Tibial nerve (tissue), 4 donors: ENCODE results near the gene RP9. TPM values are rescaled to one million over a fixed set of nuclear protein-coding genes. Genes with fewer than 3 reads are reported as not detected.

Experiments
- DNase-seq, 2 donors: peaks; one replicate each; pipeline ENCODE4 v3.0.0-alpha.2; 2019; ENCODE audit warnings: low spot score in 2 of 2
- H3K27ac ChIP-seq, 4 donors: fragments of 200-600 bp; sonication (generic) in 3 of 4; one replicate each; pipeline ENCODE4 v1.5.1; 2017 to 2019; ENCODE audit warnings: mild to moderate bottlenecking in 1 of 4
- H3K27me3 ChIP-seq, 2 donors: fragments of 200-600 bp; sonication (generic) in 1 of 2; one replicate each; pipeline versions ENCODE4 v1.5.1 to v1.6.0; 2017 to 2019
- H3K36me3 ChIP-seq, 3 donors: fragments of 200-600 bp; sonication (generic); one replicate each; pipeline ENCODE4 v1.5.1; 2018 to 2019
- H3K4me1 ChIP-seq, 4 donors: fragments of 200-600 bp; sonication (generic) in 3 of 4; one replicate each; pipeline ENCODE4 v1.5.1; 2017 to 2019
- H3K4me3 ChIP-seq, 4 donors: fragments of 200-600 bp; sonication (generic) in 3 of 4; one replicate each; pipeline ENCODE4 v1.5.1; 2017 to 2019; ENCODE audit warnings: mild to moderate bottlenecking in 1 of 4, moderate library complexity in 1 of 4
- H3K9me3 ChIP-seq, 4 donors: fragments of 200-600 bp; sonication (generic) in 3 of 4; one replicate each; pipeline ENCODE4 v1.5.1; 2017 to 2019
- CTCF ChIP-seq, 5 experiments: fragments of 200-600 bp in 3 of 5; fragments of 450-650 bp in 2 of 5; sonication (generic) in 3 of 5; IDR thresholded peaks; one replicate each; pipeline ENCODE4 v1.5.1; 2016 to 2019; ENCODE audit warnings: antibody characterized with exemption in 5 of 5, mild to moderate bottlenecking in 3 of 5, moderate library complexity in 2 of 5
- EP300 ChIP-seq, 2 donors: sonication (generic); formaldehyde crosslinking; IDR thresholded peaks; one replicate each; pipeline ENCODE4 v1.6.1; 2017; ENCODE audit warnings: antibody characterized with exemption in 2 of 2, mild to moderate bottlenecking in 1 of 2
- POLR2A ChIP-seq, 2 donors: fragments of 450-650 bp; IDR thresholded peaks; one replicate each; pipeline ENCODE4 v1.6.1; 2017; ENCODE audit warnings: antibody characterized with exemption in 2 of 2, mild to moderate bottlenecking in 2 of 2, moderate library complexity in 2 of 2
- WGBS, 2 donors: methylation state at CpG; one replicate each; pipeline ENCODE4 v1.1.5; 2018; 5-methylcytosine and 5-hydroxymethylcytosine counted together
- total RNA-seq, 4 donors: library from RNA; depleted of rRNA; stranded (reverse); fragments of >200 nt; gene quantifications; one replicate each; pipeline ENCODE4 v1.1.0, GENCODE V29; 2016

Gene RP9
- total RNA-seq, 4 donors from 2014 or later = 7.5 to 22.9 (median 16.9) TPM

GRCh38 chr7:33109758-33110238 lies 594 bp upstream of the RP9 start:
- Histone ChIP-seq H3K9me3 (no peaks in the 10 kb centered on the region), H3K36me3 (no peaks in the 10 kb centered on the region), H3K27ac (peak overlapping the region; percentile 40 to 82 (median 50)), H3K27me3 (no peaks in the 10 kb centered on the region), H3K4me3 (peak overlapping the region; percentile 64 to 99 (median 80)), H3K4me1 (peaks cover 4 to 49% (median 14%) of the 10 kb centered on the region in 4 donors)
- WGBS, 2 donors = 12 to 20% methylated on average over 11 of the region's 11 CpGs
- TF ChIP-seq EP300 (IDR thresholded peaks at IDR 0.05) (no peak), CTCF (IDR thresholded peaks at IDR 0.05) (no peak), POLR2A (IDR thresholded peaks at IDR 0.05) (no peak)
- DNase-seq = no peak

- peak overlapping the region; percentile 36 to 82 (median 70) for H3K27ac ChIP-seq
- 0% methylated on average over 10 of the region's 10 CpGs for WGBS, 2 donors
Observed at GRCh38 chr7:33108554-33109004, 625 bp downstream of the RP9 start.

GRCh38 chr7:33107136-33108066 lies 1.8 kb downstream of the RP9 start:
- no peak overlapping the region for H3K27ac ChIP-seq
- no peak for TF ChIP-seq POLR2A (IDR thresholded peaks at IDR 0.05)
- TF ChIP-seq CTCF (IDR thresholded peaks at IDR 0.05) = peak in 2 of 5 experiments; percentile 27 to 45
- TF ChIP-seq EP300 (IDR thresholded peaks at IDR 0.05) = no peak

More at GRCh38 chr7:33108554-33109004, 625 bp downstream of the RP9 start:
- Histone ChIP-seq H3K36me3 (peaks cover 0 to 2% (median 0%) of the 10 kb centered on the region in 3 donors), H3K9me3 (no peaks in the 10 kb centered on the region), H3K27me3 (no peaks in the 10 kb centered on the region), H3K4me3 (peak overlapping the region; percentile 61 to 99 (median 80)), H3K4me1 (peaks cover 4 to 53% (median 14%) of the 10 kb centered on the region in 4 donors)
- no peak for DNase-seq
- TF ChIP-seq POLR2A (IDR thresholded peaks at IDR 0.05) (no peak), CTCF (IDR thresholded peaks at IDR 0.05) (no peak), EP300 (IDR thresholded peaks at IDR 0.05) (no peak)

GRCh38 chr7:33101906-33102305 lies 7.3 kb downstream of the RP9 start:
- H3K27ac ChIP-seq = no peak overlapping the region
- H3K4me1 ChIP-seq = peaks cover 0 to 25% (median under 1%) of the 10 kb centered on the region in 4 donors
- 88 to 90% methylated on average over 3 of the region's 3 CpGs for WGBS, 2 donors
- no peak overlapping the region for H3K4me3 ChIP-seq
- H3K9me3 ChIP-seq = no peaks in the 10 kb centered on the region
- DNase-seq = no peak
- peaks cover 2 to 66% (median 19%) of the 10 kb centered on the region in 3 donors for H3K36me3 ChIP-seq
- no peak for TF ChIP-seq POLR2A (IDR thresholded peaks at IDR 0.05)
- no peak for TF ChIP-seq EP300 (IDR thresholded peaks at IDR 0.05)
- TF ChIP-seq CTCF (IDR thresholded peaks at IDR 0.05) = no peak
- no peaks in the 10 kb centered on the region for H3K27me3 ChIP-seq

More at GRCh38 chr7:33107136-33108066, 1.8 kb downstream of the RP9 start:
- Histone ChIP-seq H3K27me3 (no peaks in the 10 kb centered on the region), H3K9me3 (no peaks in the 10 kb centered on the region), H3K4me1 (peaks cover 4 to 53% (median 14%) of the 10 kb centered on the region in 4 donors), H3K4me3 (peak overlapping the region; percentile 61 to 99 (median 80)), H3K36me3 (peaks cover 2 to 14% (median 4%) of the 10 kb centered on the region in 3 donors)
- DNase-seq = peak in 1 of 2 donors; percentile 28
- 39 to 44% methylated on average over 7 of the region's 7 CpGs for WGBS, 2 donors
